Osteocyte (in vitro differentiated cells): ENCODE measurements around the gene CDC34. TPM values are rescaled to one million over a fixed set of nuclear protein-coding genes. Genes with fewer than 3 reads are reported as not detected.

Experiments used
- DNase-seq: peaks from one replicate; pipeline ENCODE4 v3.0.0; 2021; ENCODE audit warnings: mixed read lengths; ENCODE audit not compliant: unreplicated experiment; ENCODE audit errors: extremely low spot score
- H3K27ac Mint-ChIP-seq: one replicate; pipeline ENCODE4 v1.8.0; 2021; ENCODE audit warnings: mild to moderate bottlenecking, mixed read lengths; ENCODE audit not compliant: unreplicated experiment
- H3K27me3 Mint-ChIP-seq: one replicate; pipeline ENCODE4 v1.8.0; 2021; ENCODE audit warnings: mixed read lengths; ENCODE audit not compliant: unreplicated experiment
- H3K36me3 Mint-ChIP-seq: one replicate; pipeline ENCODE4 v1.8.0; 2021; ENCODE audit warnings: mixed read lengths; ENCODE audit not compliant: unreplicated experiment
- H3K4me1 Mint-ChIP-seq: one replicate; pipeline ENCODE4 v1.8.0; 2021; ENCODE audit warnings: mixed read lengths; ENCODE audit not compliant: unreplicated experiment
- H3K4me3 Mint-ChIP-seq: one replicate; pipeline ENCODE4 v1.8.0; 2021; ENCODE audit warnings: mild to moderate bottlenecking, moderate library complexity, mixed read lengths; ENCODE audit not compliant: unreplicated experiment
- H3K9me3 Mint-ChIP-seq: one replicate; pipeline ENCODE4 v1.8.0; 2021; ENCODE audit warnings: mixed read lengths; ENCODE audit not compliant: unreplicated experiment
- total RNA-seq: library from RNA; stranded (reverse); gene quantifications from 2 replicates; pipeline ENCODE4 v1.2.1, GENCODE V29; 2021
- TF ChIP-seq, protein P1 (sequence below): fragments of 200-600 bp; sonication (generic); IDR thresholded peaks from 2 replicates; pipeline ENCODE4 v1.5.0; 2021; ENCODE audit warnings: antibody characterized with exemption, mild to moderate bottlenecking, moderate library complexity

The CDC34 gene
- total RNA-seq, 1 donor from 2014 or later: 65.3 TPM

GRCh38 chr19:518598-519231, 12.8 kb upstream of the CDC34 start:
- H3K27me3 Mint-ChIP-seq: no peaks in the 10 kb centered on the region
- TF ChIP-seq, protein P1, sequence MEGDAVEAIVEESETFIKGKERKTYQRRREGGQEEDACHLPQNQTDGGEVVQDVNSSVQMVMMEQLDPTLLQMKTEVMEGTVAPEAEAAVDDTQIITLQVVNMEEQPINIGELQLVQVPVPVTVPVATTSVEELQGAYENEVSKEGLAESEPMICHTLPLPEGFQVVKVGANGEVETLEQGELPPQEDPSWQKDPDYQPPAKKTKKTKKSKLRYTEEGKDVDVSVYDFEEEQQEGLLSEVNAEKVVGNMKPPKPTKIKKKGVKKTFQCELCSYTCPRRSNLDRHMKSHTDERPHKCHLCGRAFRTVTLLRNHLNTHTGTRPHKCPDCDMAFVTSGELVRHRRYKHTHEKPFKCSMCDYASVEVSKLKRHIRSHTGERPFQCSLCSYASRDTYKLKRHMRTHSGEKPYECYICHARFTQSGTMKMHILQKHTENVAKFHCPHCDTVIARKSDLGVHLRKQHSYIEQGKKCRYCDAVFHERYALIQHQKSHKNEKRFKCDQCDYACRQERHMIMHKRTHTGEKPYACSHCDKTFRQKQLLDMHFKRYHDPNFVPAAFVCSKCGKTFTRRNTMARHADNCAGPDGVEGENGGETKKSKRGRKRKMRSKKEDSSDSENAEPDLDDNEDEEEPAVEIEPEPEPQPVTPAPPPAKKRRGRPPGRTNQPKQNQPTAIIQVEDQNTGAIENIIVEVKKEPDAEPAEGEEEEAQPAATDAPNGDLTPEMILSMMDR: no peak
- no peaks in the 10 kb centered on the region for H3K9me3 Mint-ChIP-seq
- H3K36me3 Mint-ChIP-seq: no peaks in the 10 kb centered on the region
- no peak overlapping the region for H3K27ac Mint-ChIP-seq
- DNase-seq: no peak
- H3K4me1 Mint-ChIP-seq: peaks cover 4% of the 10 kb centered on the region
- H3K4me3 Mint-ChIP-seq: no peak overlapping the region

- DNase-seq: no peak
- Mint-ChIP-seq H3K9me3 (no peaks in the 10 kb centered on the region), H3K4me3 (no peak overlapping the region), H3K4me1 (peaks cover 9% of the 10 kb centered on the region), H3K27me3 (no peaks in the 10 kb centered on the region), H3K36me3 (no peaks in the 10 kb centered on the region), H3K27ac (no peak overlapping the region)
- TF ChIP-seq, protein P1: no peak
Observed at GRCh38 chr19:519449-519865, 12.1 kb upstream of the CDC34 start.

DNA sequence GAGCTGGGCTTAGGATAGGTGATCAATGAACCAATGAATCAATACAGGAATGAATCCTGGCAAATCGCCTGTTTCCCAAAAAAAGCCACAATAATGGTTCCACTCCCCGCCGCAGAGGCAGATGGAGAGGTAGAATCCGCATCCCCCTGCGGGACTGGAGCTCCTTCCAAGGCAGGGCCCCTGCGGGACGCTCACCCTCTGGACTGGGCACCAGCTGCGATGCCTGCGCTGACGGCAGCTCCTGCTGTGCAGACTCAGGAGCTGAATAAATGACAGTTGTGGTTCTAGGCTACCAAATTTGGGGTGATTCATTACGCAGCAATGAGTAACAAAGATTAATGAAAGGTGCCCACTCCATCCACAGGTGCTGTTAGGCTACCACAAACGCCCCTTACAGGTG, 8.8 kb upstream of the CDC34 start:
- H3K9me3 Mint-ChIP-seq: no peaks in the 10 kb centered on the region
- DNase-seq: no peak
- H3K4me1 Mint-ChIP-seq: peaks cover 8% of the 10 kb centered on the region
- H3K36me3 Mint-ChIP-seq: no peaks in the 10 kb centered on the region
- TF ChIP-seq, protein P1: no peak
- no peak overlapping the region for H3K27ac Mint-ChIP-seq
- no peaks in the 10 kb centered on the region for H3K27me3 Mint-ChIP-seq
- no peak overlapping the region for H3K4me3 Mint-ChIP-seq

GRCh38 chr19:524062-524674, 7.4 kb upstream of the CDC34 start:
- Mint-ChIP-seq H3K27me3 (no peaks in the 10 kb centered on the region), H3K27ac (peak overlapping the region; percentile 50), H3K4me3 (no peak overlapping the region), H3K4me1 (peaks cover 8% of the 10 kb centered on the region), H3K36me3 (no peaks in the 10 kb centered on the region), H3K9me3 (no peaks in the 10 kb centered on the region)
- no peak for DNase-seq
- TF ChIP-seq, protein P1: no peak

GRCh38 chr19:525029-525428, 6.5 kb upstream of the CDC34 start:
- Mint-ChIP-seq H3K36me3 (no peaks in the 10 kb centered on the region), H3K9me3 (no peaks in the 10 kb centered on the region), H3K4me1 (peaks cover 8% of the 10 kb centered on the region), H3K27ac (no peak overlapping the region), H3K4me3 (no peak overlapping the region), H3K27me3 (no peaks in the 10 kb centered on the region)
- TF ChIP-seq, protein P1: no peak
- DNase-seq: no peak
